K562 (cell line): Measurements from ENCODE around the gene IGFBPL1. TPM values are rescaled to one million over a fixed set of nuclear protein-coding genes. Genes with fewer than 3 reads are reported as not detected.

Experiments
- REST ChIP-seq, 2 experiments: fragments of 450-650 bp; formaldehyde crosslinking in 1 of 2; IDR thresholded peaks; 2 replicates each; pipeline versions ENCODE4 v1.4.0 to v1.6.1; 2014 to 2020; ENCODE audit warnings: mild to moderate bottlenecking in 2 of 2, borderline replicate concordance in 1 of 2, low read depth in 1 of 2
- polyA plus RNA-seq, 8 experiments: library from polyadenylated mRNA; depleted of rRNA in 4 of 8; stranded (reverse) in 5 of 8; unstranded in 3 of 8; fragments of >200 nt; fragmentation: Nextera tagmentation in 2 of 8; fragmentation: Illumina TruSeq in 1 of 8; extraction: Ambion mirVana in 2 of 8; extraction: Trizol in 1 of 8; gene quantifications; 2 replicates each; pipeline versions ENCODE4 v1.2.1 to v1.2.3, GENCODE V29; 2011 to 2014; ENCODE audit warnings: inconsistent platforms in 1 of 8, missing spikeins in 1 of 8
- total RNA-seq, 7 experiments: library from RNA; depleted of rRNA in 6 of 7; stranded (reverse); fragments of >200 nt in 6 of 7; fragmentation: Illumina TruSeq in 2 of 7; extraction: Trizol in 2 of 7; gene quantifications; 2 replicates each; pipeline versions ENCODE4 v1.2.1 to v1.2.3, GENCODE V29; 2011 to 2021; ENCODE audit warnings: low replicate concordance in 1 of 7

Gene IGFBPL1
- total and polyA plus RNA-seq, 9 of the 15 experiments (the other 6 are each of a cell fraction or from before 2014, with no cell fraction given): not detected

DNA sequence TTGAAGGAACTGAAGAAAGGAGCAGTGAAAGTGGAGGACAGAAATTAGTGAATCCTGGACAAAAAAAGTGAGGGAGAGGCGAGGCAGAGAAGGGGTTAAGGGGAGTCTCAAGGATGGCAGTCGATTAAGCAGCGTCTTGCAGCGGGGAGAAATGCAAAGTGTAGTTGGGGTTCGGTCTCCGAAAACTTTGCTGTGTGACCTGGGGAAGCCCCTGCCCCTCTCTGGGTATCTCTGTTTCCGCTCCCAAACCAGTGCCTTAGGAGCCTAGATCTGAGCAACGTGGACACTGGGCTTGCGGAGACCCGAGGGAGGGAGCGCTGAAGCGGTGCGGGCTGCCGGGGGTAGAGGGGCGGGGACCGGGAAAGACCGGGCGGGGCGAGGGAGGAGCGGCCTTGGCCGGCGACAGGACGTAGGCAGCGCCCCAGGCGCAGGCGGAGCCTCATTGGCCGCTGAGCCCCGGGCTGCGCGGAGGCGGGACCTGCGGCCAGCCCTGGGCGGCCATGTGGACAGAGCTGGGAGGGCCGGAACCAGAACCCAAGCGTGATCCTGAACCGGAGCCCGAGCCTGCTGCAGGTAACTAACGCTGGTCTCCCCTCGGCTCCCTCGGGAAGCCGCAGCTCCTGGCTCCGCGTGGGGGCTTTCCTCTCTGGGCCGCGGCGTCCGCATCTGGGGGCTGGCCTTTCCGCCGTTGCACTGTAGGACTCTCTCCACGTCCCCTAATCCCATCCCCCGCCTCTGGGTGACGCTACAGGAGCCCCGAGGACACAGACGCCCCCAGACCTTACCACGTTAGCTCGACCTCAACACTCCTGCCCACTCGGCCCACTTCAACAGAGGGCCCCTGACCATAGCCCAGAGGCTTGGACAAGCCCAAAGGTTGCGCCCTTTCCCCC is 31.8 kb downstream of the IGFBPL1 start, which contains the start of gene ALDH1B1 (continued):
- peak; percentile 91 for TF ChIP-seq REST (IDR thresholded peaks at IDR 0.05; ENCODE audit: borderline replicate concordance)
- no peak for TF ChIP-seq REST (CRISPR knock-in tag; IDR thresholded peaks at IDR 0.05; ENCODE audit: low read depth)
- TF ChIP-seq, all 486 proteins: peak for 109
